Activated gamma-delta T cell treated with anti-CD3 and anti-CD28 coated beads, Interleukin-2, amount 50 U/mL, for 16 hours (primary cell): ENCODE data around the gene TP73.

Experiments
- DNase-seq: peaks from one replicate; pipeline ENCODE4 v3.0.0-alpha.2; 2020; ENCODE audit warnings: low read depth

TP73 gene

DNA sequence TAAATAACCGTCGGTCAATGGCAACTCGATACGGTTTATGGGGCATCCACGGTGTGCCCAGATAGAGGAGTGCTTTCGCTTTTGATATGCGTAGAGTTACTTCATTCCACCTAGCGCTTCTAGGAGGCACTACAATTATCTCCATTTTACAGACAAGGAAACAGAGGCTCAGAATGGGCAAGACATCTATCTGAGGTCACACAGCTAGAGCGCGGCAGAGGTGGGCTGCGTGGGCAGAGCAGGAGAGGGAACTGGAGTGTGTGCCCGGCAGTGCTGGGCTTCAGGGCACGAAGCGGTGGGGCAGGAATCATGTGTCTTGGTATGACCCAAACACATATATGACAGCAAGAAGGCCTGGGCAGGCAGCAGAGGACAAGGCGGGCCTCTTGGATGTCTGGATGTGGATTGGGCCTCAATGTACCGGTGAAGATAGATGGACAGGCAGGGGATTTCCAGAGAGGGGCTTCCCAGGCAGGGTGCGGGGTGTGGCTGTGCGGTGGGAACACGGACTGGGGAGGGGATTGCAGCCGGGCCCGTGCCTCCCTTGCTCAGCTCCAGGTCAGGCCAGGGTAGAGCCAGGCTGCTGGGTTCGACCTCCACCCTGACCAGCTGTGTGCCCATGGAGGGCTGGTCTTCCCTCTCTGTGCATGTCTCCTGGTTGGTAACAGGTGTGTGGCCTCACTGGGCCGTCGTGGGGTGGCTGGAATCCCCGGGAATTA lies 21.2 kb downstream of the TP73 start:
- no peak for DNase-seq

- DNase-seq: no peak
Observed at GRCh38 chr1:3674100-3675094, 22.1 kb downstream of the TP73 start.

GRCh38 chr1:3675436-3675835 lies 23.1 kb downstream of the TP73 start:
- no peak for DNase-seq

GRCh38 chr1:3676581-3677470 lies 24.5 kb downstream of the TP73 start:
- DNase-seq: no peak

GRCh38 chr1:3677484-3677883 lies 25.2 kb downstream of the TP73 start:
- DNase-seq: no peak

DNA sequence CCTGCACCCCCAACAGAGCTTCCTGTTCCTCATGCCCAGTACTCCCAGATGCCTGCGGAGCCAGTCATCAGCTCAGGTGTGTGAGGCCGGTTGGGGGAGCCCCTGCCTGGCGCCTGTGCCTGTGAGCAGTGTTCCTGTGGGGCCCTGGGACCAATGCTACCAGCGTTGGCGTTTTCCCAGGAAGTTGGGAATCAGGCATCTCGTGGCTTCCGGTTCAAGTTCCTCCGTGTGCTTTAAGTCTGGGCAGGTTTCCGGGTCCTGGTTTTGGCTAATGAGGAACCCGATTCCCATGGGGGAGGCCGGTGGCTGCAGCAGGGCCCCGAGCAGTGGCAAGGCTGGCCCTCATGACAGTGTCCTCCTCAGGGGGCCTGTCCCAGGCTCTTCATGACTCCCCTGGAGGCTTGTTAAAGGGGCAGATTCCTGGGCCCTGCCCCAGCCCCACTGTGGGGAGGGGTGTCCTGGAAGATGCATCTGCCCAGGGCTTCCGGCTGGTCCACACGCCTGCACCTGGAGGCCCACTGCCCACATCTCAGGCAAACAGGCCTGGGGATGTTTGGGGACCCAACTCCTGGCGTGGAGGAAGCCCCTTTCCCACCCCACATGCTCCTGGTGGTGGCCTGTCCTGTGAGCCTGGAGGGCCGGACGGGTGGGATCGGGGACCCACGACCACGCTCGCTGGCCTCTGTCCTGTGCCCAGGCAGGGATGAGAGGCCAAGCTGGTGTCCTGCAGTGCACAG lies 26.2 kb downstream of the TP73 start:
- DNase-seq: no peak

DNA sequence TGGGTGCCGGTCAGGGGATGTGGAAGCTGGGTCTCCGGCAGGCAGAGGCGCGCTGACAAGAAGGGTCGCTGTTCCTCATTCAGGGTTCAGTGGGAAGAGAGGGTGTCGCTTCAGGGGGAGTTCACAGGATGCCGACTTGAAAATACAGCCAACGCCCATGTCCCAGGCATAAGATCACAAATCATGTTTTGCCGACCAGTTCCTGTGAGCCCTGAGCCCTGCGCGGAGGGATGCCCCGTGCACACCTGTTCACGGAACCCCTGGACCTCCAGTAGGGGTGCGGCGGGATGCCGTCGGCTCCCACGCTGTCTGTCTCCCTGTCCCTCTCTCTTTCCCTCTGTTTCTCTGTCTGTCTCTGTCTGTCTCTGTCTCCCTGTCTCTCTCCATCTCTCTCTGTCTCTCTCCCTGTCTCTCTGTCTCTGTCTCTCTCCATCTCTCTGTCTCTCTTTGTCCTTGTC lies 26.8 kb downstream of the TP73 start:
- DNase-seq: no peak

DNA sequence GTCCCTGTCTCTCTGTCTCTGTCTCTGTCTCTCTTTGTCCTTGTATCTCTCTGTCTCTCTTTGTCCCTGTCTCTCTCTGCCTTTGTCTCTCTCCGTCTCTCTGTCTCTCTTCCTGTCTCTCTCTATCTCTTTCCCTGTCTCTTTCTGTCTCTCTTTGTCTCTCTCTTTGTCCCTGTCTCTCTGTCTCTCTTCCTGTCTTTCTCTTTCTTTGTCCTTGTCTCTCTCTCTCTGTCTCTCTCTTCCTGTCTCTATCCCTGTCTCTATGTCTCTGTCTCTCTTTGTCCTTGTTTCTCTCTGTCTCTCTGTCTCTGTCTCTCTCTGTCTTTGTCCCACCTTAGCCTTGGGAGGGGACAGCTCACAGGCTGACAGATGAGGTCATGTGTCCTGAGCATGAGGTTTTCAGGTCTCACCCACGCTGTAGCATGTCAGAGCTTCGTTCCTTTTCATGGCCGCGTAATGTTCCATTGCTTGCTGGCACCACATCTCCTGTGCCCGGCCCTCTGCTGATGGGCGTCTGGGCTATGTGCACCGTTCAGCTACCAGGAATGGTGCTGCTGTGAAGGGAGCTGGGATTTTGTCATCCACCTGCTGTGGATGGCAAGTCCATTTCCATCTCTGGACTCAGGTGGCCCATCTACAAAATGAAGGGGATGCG lies 27.6 kb downstream of the TP73 start:
- DNase-seq: no peak

- no peak for DNase-seq
Observed at GRCh38 chr1:3680488-3681230, 28.3 kb downstream of the TP73 start.

DNA sequence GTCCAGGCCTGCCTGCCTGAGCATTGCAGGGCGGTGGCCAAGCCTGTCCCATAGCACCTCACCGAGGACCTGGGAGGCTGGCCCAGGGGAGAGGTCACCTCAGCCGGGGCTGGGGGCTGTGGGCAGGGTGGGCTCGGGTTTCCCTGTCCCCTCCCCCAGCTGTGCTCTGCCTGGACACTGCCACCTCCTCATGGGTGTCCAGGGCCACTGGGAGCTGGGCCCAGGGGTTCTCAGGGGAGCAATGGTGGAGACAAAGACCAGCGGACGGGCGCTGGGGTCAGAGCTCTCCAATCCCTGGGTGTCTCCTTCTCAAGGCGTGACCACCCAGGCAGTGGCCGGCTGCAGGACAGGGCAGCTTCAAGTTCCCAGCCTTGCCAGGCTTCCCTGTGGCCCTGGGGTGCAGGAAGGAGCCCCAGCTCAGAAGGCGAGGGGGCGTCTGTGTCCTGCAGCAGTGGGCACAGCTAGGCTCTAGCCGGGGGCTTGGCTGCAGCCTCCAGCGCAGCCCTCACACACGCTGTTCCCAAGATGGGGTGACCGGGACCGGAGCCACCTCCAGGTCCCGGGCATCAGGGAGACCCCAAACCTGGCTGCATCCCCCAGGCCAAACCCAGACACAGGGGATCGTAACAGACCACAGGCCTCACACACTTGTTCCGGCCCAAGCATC lies 29.0 kb downstream of the TP73 start:
- DNase-seq: no peak

- DNase-seq: no peak
Observed at GRCh38 chr1:3681898-3682806, 29.8 kb downstream of the TP73 start.

GRCh38 chr1:3683197-3683596 lies 30.9 kb downstream of the TP73 start:
- DNase-seq: no peak

DNA sequence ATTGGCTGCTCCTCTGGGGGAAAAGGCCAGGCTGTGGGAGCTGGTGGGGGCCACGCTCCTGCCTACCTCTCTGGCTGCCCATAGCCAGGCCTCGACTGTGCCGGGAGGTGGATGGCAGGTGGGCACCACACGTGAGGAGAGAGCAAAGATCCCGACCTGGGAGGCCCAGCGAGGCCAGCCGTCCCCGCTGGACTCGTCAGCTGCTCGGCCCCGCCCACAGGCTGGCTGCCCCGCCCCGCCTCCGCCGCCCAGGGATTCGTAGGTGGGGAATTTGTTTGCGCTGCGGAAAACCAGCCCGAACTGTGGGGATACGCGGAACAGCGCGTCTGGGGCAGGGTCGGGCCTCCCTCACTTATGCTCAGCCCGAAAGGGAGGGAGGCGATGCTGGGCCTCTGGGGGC lies 31.7 kb downstream of the TP73 start:
- no peak for DNase-seq

DNA sequence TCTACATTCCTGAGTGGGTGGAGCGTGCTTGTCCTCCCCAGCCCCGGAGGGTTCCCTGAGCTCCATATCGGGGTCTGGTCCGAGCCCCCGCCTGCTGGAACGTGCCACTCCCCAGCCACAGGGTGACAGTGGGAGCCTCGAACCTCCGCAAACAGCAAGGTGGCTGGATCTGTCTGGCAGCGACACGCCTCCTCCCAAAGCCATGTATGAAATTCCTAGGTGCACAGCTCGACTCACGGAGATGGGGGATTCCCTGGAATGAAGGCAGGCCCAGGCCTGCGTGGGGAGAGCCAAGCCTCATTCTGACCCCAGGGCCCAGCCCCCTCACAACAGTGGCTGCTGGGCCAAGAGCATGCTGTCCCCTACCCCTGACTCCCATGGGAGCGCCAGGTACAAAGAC lies 32.9 kb downstream of the TP73 start:
- no peak for DNase-seq

- DNase-seq: no peak
Observed at GRCh38 chr1:3685906-3686305, 33.6 kb downstream of the TP73 start.

- no peak for DNase-seq
Observed at GRCh38 chr1:3687504-3687903, 35.2 kb downstream of the TP73 start.

DNA sequence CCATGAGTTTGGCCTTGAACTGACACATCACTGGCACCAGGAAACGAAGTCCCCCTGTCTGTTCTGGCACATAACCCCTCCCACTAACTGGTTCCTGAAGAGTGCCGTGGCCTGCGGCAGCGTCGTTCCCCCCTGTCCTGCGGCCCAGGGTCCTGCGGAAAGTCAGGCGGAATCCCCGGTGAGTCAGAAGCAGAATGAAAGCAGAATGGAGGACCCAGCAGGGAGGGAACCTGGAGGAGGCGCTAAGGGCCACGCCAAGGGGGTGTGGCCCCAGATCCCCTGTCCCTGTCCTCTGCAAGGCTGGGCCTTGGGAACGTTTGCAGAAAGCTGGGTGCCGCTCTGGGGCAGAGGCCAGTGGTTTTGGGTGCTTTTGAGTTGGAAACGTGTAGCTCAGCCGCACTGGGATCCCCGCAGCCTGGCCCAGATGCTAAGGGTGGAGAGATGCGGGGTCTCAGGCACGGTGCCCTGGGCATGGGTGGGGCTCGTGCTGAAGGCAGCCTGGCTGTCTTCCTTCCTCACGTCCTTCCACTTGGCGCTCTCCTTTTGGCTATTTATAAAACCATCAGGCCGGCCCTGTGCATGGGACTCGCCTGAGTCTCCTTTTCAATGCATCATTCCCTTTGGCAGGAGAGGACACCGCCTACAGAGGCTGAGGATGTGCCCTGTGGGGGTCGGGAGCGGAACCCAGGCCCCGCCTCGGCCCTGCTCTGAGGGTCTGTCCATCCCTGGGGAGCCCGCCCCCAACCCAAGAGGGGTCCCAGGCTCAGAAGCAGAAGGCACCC lies 36.2 kb downstream of the TP73 start:
- no peak for DNase-seq
